ENCODE data around the gene CYP24A1. TPM values are rescaled to one million over a fixed set of nuclear protein-coding genes. Genes with fewer than 3 reads are reported as not detected.

CYP24A1 gene
- total and polyA plus RNA-seq, 4 donors = 0.28 to 1.2 (median 0.91) TPM

- no peaks in the 10 kb centered on the region for H3K4me1 ChIP-seq (ENCODE audit: control insufficient read depth, insufficient read depth, low read length)
- no peak for DNase-seq (ENCODE audit: low read depth in 4 of 6, low spot score in 6 of 6)
- H3K9me3 ChIP-seq (ENCODE audit: control insufficient read depth, insufficient read depth, low read length) = no peaks in the 10 kb centered on the region
- H3K36me3 ChIP-seq (ENCODE audit: control insufficient read depth, insufficient read depth, low read length) = no peaks in the 10 kb centered on the region
- WGBS (ENCODE audit: insufficient coverage) = 83% methylated on average over 1 of the region's 9 CpGs
- no peaks in the 10 kb centered on the region for H3K27me3 ChIP-seq (ENCODE audit: control insufficient read depth, insufficient read depth, low read length)
- H3K4me3 ChIP-seq (ENCODE audit: low read depth, low read length) = no peak overlapping the region
- no peak overlapping the region for H3K27ac ChIP-seq (ENCODE audit: low read depth, low read length)
Observed at GRCh38 chr20:54118220-54119001, 55.4 kb downstream of the CYP24A1 start.

GRCh38 chr20:54116550-54117235 lies 57.1 kb downstream of the CYP24A1 start:
- H3K27ac ChIP-seq (ENCODE audit: low read depth, low read length) = no peak overlapping the region

GRCh38 chr20:54115172-54115854 lies 58.5 kb downstream of the CYP24A1 start:
- H3K27ac ChIP-seq (ENCODE audit: low read depth, low read length) = no peak overlapping the region
- H3K9me3 ChIP-seq (ENCODE audit: control insufficient read depth, insufficient read depth, low read length) = no peaks in the 10 kb centered on the region
- H3K4me1 ChIP-seq (ENCODE audit: control insufficient read depth, insufficient read depth, low read length) = no peaks in the 10 kb centered on the region
- no peaks in the 10 kb centered on the region for H3K27me3 ChIP-seq (ENCODE audit: control insufficient read depth, insufficient read depth, low read length)
- no peaks in the 10 kb centered on the region for H3K36me3 ChIP-seq (ENCODE audit: control insufficient read depth, insufficient read depth, low read length)
- no peak overlapping the region for H3K4me3 ChIP-seq (ENCODE audit: low read depth, low read length)
- 72% methylated on average over 13 of the region's 15 CpGs for WGBS (ENCODE audit: insufficient coverage)
- no peak for DNase-seq (ENCODE audit: low read depth in 4 of 6, low spot score in 6 of 6)

More at GRCh38 chr20:54116550-54117235, 57.1 kb downstream of the CYP24A1 start:
- Histone ChIP-seq H3K27me3 (ENCODE audit: control insufficient read depth, insufficient read depth, low read length) (no peaks in the 10 kb centered on the region), H3K36me3 (ENCODE audit: control insufficient read depth, insufficient read depth, low read length) (no peaks in the 10 kb centered on the region), H3K9me3 (ENCODE audit: control insufficient read depth, insufficient read depth, low read length) (no peaks in the 10 kb centered on the region), H3K4me1 (ENCODE audit: control insufficient read depth, insufficient read depth, low read length) (no peaks in the 10 kb centered on the region), H3K4me3 (ENCODE audit: low read depth, low read length) (no peak overlapping the region)
- no peak for DNase-seq (ENCODE audit: low read depth in 4 of 6, low spot score in 6 of 6)
- 89% methylated on average over 2 of the region's 4 CpGs for WGBS (ENCODE audit: insufficient coverage)

- WGBS (ENCODE audit: insufficient coverage) = 91% methylated on average over 2 of the region's 2 CpGs
- DNase-seq (ENCODE audit: low read depth in 4 of 6, low spot score in 6 of 6) = no peak
- Histone ChIP-seq H3K4me1 (ENCODE audit: control insufficient read depth, insufficient read depth, low read length) (no peaks in the 10 kb centered on the region), H3K27me3 (ENCODE audit: control insufficient read depth, insufficient read depth, low read length) (no peaks in the 10 kb centered on the region), H3K27ac (ENCODE audit: low read depth, low read length) (no peak overlapping the region), H3K36me3 (ENCODE audit: control insufficient read depth, insufficient read depth, low read length) (no peaks in the 10 kb centered on the region), H3K9me3 (ENCODE audit: control insufficient read depth, insufficient read depth, low read length) (no peaks in the 10 kb centered on the region), H3K4me3 (ENCODE audit: low read depth, low read length) (no peak overlapping the region)
Observed at GRCh38 chr20:54114109-54114508, 59.7 kb downstream of the CYP24A1 start.

- H3K27ac ChIP-seq (ENCODE audit: low read depth, low read length) = no peak overlapping the region
- no peaks in the 10 kb centered on the region for H3K4me1 ChIP-seq (ENCODE audit: control insufficient read depth, insufficient read depth, low read length)
- no peaks in the 10 kb centered on the region for H3K27me3 ChIP-seq (ENCODE audit: control insufficient read depth, insufficient read depth, low read length)
- no peak overlapping the region for H3K4me3 ChIP-seq (ENCODE audit: low read depth, low read length)
- H3K9me3 ChIP-seq (ENCODE audit: control insufficient read depth, insufficient read depth, low read length) = no peaks in the 10 kb centered on the region
- DNase-seq (ENCODE audit: low read depth in 4 of 6, low spot score in 6 of 6) = no peak
- WGBS (ENCODE audit: insufficient coverage) = no CpG with 5 or more reads among the region's 2 CpGs
- H3K36me3 ChIP-seq (ENCODE audit: control insufficient read depth, insufficient read depth, low read length) = no peaks in the 10 kb centered on the region
Observed at GRCh38 chr20:54113566-54113965, 60.2 kb downstream of the CYP24A1 start.

GRCh38 chr20:54112221-54112884 lies 61.4 kb downstream of the CYP24A1 start:
- 84% methylated on average over 2 of the region's 4 CpGs for WGBS (ENCODE audit: insufficient coverage)
- Histone ChIP-seq H3K27me3 (ENCODE audit: control insufficient read depth, insufficient read depth, low read length) (no peaks in the 10 kb centered on the region), H3K4me3 (ENCODE audit: low read depth, low read length) (no peak overlapping the region), H3K36me3 (ENCODE audit: control insufficient read depth, insufficient read depth, low read length) (no peaks in the 10 kb centered on the region), H3K4me1 (ENCODE audit: control insufficient read depth, insufficient read depth, low read length) (no peaks in the 10 kb centered on the region), H3K27ac (ENCODE audit: low read depth, low read length) (no peak overlapping the region), H3K9me3 (ENCODE audit: control insufficient read depth, insufficient read depth, low read length) (no peaks in the 10 kb centered on the region)
- DNase-seq (ENCODE audit: low read depth in 4 of 6, low spot score in 6 of 6) = no peak

GRCh38 chr20:54111460-54111859 lies 62.3 kb downstream of the CYP24A1 start:
- 100% methylated on average over 2 of the region's 2 CpGs for whole genome bisulfite sequencing (ENCODE audit: insufficient coverage)
- no peaks in the 10 kb centered on the region for H3K4me1 ChIP-seq (ENCODE audit: control insufficient read depth, insufficient read depth, low read length)

GRCh38 chr20:54110457-54110856 lies 63.3 kb downstream of the CYP24A1 start:
- WGBS (ENCODE audit: insufficient coverage) = 58% methylated on average over 2 of the region's 3 CpGs
- Histone ChIP-seq H3K4me3 (ENCODE audit: low read depth, low read length) (no peak overlapping the region), H3K4me1 (ENCODE audit: control insufficient read depth, insufficient read depth, low read length) (no peaks in the 10 kb centered on the region), H3K27me3 (ENCODE audit: control insufficient read depth, insufficient read depth, low read length) (no peaks in the 10 kb centered on the region), H3K36me3 (ENCODE audit: control insufficient read depth, insufficient read depth, low read length) (no peaks in the 10 kb centered on the region), H3K27ac (ENCODE audit: low read depth, low read length) (no peak overlapping the region), H3K9me3 (ENCODE audit: control insufficient read depth, insufficient read depth, low read length) (no peaks in the 10 kb centered on the region)
- no peak for DNase-seq (ENCODE audit: low read depth in 4 of 6, low spot score in 6 of 6)

More at GRCh38 chr20:54111460-54111859, 62.3 kb downstream of the CYP24A1 start:
- Histone ChIP-seq H3K9me3 (ENCODE audit: control insufficient read depth, insufficient read depth, low read length) (no peaks in the 10 kb centered on the region), H3K36me3 (ENCODE audit: control insufficient read depth, insufficient read depth, low read length) (no peaks in the 10 kb centered on the region), H3K27me3 (ENCODE audit: control insufficient read depth, insufficient read depth, low read length) (no peaks in the 10 kb centered on the region), H3K27ac (ENCODE audit: low read depth, low read length) (no peak overlapping the region), H3K4me3 (ENCODE audit: low read depth, low read length) (no peak overlapping the region)
- DNase-seq (ENCODE audit: low read depth in 4 of 6, low spot score in 6 of 6) = no peak

GRCh38 chr20:54110041-54110440 lies 63.7 kb downstream of the CYP24A1 start:
- no peaks in the 10 kb centered on the region for H3K27me3 ChIP-seq (ENCODE audit: control insufficient read depth, insufficient read depth, low read length)
- H3K9me3 ChIP-seq (ENCODE audit: control insufficient read depth, insufficient read depth, low read length) = no peaks in the 10 kb centered on the region
- H3K4me1 ChIP-seq (ENCODE audit: control insufficient read depth, insufficient read depth, low read length) = no peaks in the 10 kb centered on the region
- H3K27ac ChIP-seq (ENCODE audit: low read depth, low read length) = no peak overlapping the region
- DNase-seq (ENCODE audit: low read depth in 4 of 6, low spot score in 6 of 6) = no peak
- H3K4me3 ChIP-seq (ENCODE audit: low read depth, low read length) = no peak overlapping the region
- no peaks in the 10 kb centered on the region for H3K36me3 ChIP-seq (ENCODE audit: control insufficient read depth, insufficient read depth, low read length)
